HL-60 (cell line): ENCODE data around the gene UXT.

Experiments used
- DNase-seq, 2 experiments: peaks; one replicate each; pipeline ENCODE4 v3.0.0-alpha.2; 2010 to 2020; ENCODE audit warnings: low read depth in 1 of 2, low spot score in 1 of 2
- H3K27ac ChIP-seq: fragments of 250-450 bp; sonication (Bioruptor Pico); replicated peaks from 2 replicates; pipeline ENCODE4 v1.5.1; 2020; ENCODE audit warnings: mild to moderate bottlenecking, moderate library complexity
- H3K27me3 ChIP-seq: fragments of 250-450 bp; sonication (Bioruptor Pico); 2 replicates; pipeline ENCODE4 v1.5.1; 2021; ENCODE audit warnings: mild to moderate bottlenecking, moderate library complexity; ENCODE audit not compliant: insufficient read depth, poor library complexity, severe bottlenecking
- H3K4me3 ChIP-seq: replicated peaks from 2 replicates; pipeline ENCODE4 v1.5.1; 2011; ENCODE audit warnings: mild to moderate bottlenecking, control low read depth, low read length; ENCODE audit not compliant: insufficient read depth
- GABPA ChIP-seq: IDR thresholded peaks from 2 replicates; pipeline ENCODE4 v1.6.1; 2012; ENCODE audit warnings: low read depth
- POLR2AphosphoS5 ChIP-seq: IDR thresholded peaks from 2 replicates; pipeline ENCODE4 v1.6.1; 2012; ENCODE audit warnings: low read depth
- SPI1 ChIP-seq: IDR thresholded peaks from 2 replicates; pipeline ENCODE4 v1.6.1; 2012; ENCODE audit warnings: low read depth, mild to moderate bottlenecking, borderline replicate concordance
- long read RNA-seq: library from polyadenylated mRNA; unstranded; transcript quantifications from one replicate; pipeline ENCODE4 v2.0.0, GENCODE V29; 2020
- TF ChIP-seq, protein P1 (sequence below): IDR thresholded peaks from one replicate; pipeline ENCODE4 v1.5.1; 2011; ENCODE audit warnings: low read length, control low read depth, inconsistent platforms; ENCODE audit not compliant: insufficient read depth
- TF ChIP-seq, protein P2 (sequence below): IDR thresholded peaks from 2 replicates; pipeline ENCODE4 v1.6.1; 2012; ENCODE audit warnings: low read depth; ENCODE audit not compliant: insufficient replicate concordance

The UXT gene, protein sequence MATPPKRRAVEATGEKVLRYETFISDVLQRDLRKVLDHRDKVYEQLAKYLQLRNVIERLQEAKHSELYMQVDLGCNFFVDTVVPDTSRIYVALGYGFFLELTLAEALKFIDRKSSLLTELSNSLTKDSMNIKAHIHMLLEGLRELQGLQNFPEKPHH
- long read RNA-seq, transcript UXT-201 (7 exons, 574 nt): major isoform, 27 of 44 reads
- long read RNA-seq, partial matches to known transcripts: 5 of 44 reads
- long read RNA-seq, other reads (novel, unspliced or antisense): 9 of 44 reads

DNA sequence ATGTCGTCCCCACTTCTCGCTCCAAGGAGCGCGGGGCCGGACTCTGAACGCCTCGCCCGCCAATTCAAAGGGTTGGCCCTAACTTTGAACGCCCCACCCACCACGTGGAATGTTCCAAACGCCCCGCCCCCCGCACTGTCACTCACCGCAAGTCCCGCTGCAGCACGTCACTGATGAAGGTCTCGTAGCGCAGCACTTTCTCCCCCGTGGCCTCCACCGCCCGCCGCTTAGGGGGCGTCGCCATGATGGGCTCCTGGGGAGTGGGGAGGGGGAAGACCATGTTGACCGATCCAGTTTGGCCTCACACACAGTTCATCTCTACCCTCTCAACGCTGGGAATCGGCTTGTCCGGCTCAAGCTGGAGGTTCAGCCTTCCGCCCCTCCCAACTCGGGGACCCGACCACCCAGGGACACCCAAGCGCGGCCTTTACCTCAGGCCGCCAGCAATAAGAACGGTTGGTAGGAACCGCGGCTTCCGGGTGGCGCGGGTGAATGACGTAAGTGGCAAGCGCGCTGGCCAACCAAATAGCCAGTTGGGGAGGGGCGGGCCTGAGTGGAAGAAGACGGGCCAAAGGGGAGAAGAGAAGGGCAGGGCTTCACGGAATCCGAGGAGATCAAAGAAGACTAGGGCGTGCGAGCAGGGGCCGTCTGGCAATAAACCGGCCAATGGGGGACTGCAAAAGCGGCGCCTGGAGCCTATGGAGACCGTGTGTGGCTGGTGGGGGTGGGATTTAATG, at the start of gene UXT:
UXT (minus strand) TSS at position 497 of the 737 bp plus-strand sequence; CDS start at position 244, 253 bp downstream.
- H3K27ac ChIP-seq: peak within 1 kb of the TSS; percentile 99
- DNase-seq: peak; percentile 84 to 93
- H3K27me3 ChIP-seq: no peaks in the 10 kb centered on the region
- TF ChIP-seq, protein P1, sequence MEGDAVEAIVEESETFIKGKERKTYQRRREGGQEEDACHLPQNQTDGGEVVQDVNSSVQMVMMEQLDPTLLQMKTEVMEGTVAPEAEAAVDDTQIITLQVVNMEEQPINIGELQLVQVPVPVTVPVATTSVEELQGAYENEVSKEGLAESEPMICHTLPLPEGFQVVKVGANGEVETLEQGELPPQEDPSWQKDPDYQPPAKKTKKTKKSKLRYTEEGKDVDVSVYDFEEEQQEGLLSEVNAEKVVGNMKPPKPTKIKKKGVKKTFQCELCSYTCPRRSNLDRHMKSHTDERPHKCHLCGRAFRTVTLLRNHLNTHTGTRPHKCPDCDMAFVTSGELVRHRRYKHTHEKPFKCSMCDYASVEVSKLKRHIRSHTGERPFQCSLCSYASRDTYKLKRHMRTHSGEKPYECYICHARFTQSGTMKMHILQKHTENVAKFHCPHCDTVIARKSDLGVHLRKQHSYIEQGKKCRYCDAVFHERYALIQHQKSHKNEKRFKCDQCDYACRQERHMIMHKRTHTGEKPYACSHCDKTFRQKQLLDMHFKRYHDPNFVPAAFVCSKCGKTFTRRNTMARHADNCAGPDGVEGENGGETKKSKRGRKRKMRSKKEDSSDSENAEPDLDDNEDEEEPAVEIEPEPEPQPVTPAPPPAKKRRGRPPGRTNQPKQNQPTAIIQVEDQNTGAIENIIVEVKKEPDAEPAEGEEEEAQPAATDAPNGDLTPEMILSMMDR: no peak
- peak; percentile 82 for TF ChIP-seq POLR2AphosphoS5
- TF ChIP-seq, protein P2, sequence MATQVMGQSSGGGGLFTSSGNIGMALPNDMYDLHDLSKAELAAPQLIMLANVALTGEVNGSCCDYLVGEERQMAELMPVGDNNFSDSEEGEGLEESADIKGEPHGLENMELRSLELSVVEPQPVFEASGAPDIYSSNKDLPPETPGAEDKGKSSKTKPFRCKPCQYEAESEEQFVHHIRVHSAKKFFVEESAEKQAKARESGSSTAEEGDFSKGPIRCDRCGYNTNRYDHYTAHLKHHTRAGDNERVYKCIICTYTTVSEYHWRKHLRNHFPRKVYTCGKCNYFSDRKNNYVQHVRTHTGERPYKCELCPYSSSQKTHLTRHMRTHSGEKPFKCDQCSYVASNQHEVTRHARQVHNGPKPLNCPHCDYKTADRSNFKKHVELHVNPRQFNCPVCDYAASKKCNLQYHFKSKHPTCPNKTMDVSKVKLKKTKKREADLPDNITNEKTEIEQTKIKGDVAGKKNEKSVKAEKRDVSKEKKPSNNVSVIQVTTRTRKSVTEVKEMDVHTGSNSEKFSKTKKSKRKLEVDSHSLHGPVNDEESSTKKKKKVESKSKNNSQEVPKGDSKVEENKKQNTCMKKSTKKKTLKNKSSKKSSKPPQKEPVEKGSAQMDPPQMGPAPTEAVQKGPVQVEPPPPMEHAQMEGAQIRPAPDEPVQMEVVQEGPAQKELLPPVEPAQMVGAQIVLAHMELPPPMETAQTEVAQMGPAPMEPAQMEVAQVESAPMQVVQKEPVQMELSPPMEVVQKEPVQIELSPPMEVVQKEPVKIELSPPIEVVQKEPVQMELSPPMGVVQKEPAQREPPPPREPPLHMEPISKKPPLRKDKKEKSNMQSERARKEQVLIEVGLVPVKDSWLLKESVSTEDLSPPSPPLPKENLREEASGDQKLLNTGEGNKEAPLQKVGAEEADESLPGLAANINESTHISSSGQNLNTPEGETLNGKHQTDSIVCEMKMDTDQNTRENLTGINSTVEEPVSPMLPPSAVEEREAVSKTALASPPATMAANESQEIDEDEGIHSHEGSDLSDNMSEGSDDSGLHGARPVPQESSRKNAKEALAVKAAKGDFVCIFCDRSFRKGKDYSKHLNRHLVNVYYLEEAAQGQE: peak; percentile 37
- peak within 1 kb of the TSS; percentile 54 for H3K4me3 ChIP-seq

DNA sequence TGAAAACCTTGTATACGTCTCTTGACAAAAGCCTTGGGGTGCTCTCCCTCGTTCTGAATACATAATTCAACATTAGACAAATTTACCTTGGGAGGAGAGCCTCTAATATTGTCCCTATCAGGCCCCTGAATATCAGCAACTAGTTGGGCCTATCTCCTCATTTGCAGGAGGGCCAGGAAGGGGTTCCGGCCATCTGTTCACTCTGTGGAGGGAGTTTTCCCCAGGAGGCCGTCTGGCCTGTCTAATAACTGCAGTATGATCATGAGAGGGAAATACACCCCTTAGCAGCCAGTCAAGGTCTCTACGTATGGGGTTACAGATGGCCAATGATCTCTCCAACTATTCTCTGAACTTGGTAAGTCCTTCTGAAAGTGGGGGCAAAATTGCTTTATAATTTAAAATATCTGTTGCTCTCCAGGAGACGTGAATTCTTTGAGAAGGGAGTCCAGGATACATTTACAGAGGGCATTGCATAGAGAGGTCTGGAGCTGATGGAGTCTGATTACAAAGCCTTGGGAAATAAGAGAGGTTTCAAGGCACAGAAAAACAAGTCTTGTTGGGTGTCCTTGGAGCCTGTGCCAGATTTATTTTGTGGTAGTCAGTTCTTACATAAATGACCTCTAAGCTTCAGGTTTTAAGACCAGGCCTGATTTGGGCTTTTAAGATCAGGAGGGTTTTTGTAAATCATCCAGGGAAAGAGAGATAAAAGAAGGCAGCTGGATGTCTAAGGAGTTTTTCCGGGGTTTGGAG, 48.2 kb upstream of the UXT start:
- H3K27ac ChIP-seq: no peak overlapping the region

DNA sequence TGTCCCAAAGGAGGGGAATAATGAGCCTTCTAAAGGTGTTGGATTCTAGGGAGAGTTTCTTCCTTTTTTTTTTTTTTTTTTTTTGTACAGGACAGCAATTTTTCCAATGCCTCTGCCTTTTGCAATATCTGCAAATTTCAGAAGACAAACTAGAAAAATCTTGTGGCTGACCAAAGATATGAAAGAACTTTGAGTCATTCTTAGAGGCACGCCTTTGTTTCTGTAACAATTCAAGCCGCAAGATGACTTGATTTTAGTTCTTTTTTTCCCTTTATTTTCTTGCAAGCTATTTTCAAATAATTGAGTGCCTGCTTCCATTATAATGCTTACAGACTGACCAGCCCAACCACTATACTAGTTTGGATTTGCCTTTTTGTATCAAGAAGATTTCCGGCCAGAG, 47.6 kb upstream of the UXT start:
- no peaks in the 10 kb centered on the region for H3K27me3 ChIP-seq
- no peak for DNase-seq
- H3K27ac ChIP-seq: no peak overlapping the region
- TF ChIP-seq, protein P1: no peak
- H3K4me3 ChIP-seq: no peak overlapping the region

More for the DNA sequence above, 48.2 kb upstream of the UXT start:
- TF ChIP-seq, protein P1: no peak
- TF ChIP-seq POLR2AphosphoS5 (no peak), SPI1 (no peak), GABPA (no peak)
- TF ChIP-seq, protein P2: no peak
- no peak overlapping the region for H3K4me3 ChIP-seq
- H3K27me3 ChIP-seq: no peaks in the 10 kb centered on the region
- no peak for DNase-seq
